ENCODE data around the gene UST.

DNA sequence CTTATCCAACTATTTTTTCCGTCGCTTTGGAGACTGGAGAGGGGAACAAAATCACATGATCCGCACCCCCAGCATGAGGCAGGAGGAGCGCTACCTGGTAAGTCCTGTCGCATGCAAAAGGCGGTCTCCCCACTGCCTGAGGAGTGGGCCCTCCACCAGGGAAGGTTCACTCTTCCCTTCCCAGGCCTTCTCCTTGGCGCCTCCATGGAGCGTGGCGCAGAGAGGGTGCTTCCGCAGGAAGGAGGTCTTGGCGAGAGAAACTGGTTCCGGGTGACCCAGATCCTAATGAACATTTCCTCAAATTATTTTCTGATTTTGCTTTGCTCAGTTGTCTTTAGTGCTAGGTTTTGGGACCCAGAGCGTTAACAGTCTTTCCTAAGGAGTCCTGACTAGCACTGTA lies 217.6 kb downstream of the UST start:
- TF ChIP-seq CTCF (IDR thresholded peaks at IDR 0.05; ENCODE audit: poor library complexity) (no peak), EZH2phosphoT487 (IDR thresholded peaks at IDR 0.05; ENCODE audit: low read depth, severe bottlenecking, unreplicated experiment) (no peak), EZH2 (IDR thresholded peaks at IDR 0.05; ENCODE audit: borderline replicate concordance) (no peak)
